NT2/D1 (cell line): ENCODE data around the gene ACTA2.

Experiments
- SUZ12 ChIP-seq: IDR thresholded peaks from 2 replicates; pipeline ENCODE4 v1.6.1; 2011; ENCODE audit not compliant: insufficient read length, insufficient read depth; ENCODE audit errors: extremely low read depth
- YY1 ChIP-seq: IDR thresholded peaks from 2 replicates; pipeline ENCODE4 v1.6.1; 2011; ENCODE audit not compliant: insufficient read length, insufficient read depth
- ZNF274 ChIP-seq: IDR thresholded peaks from 2 replicates; pipeline ENCODE4 v1.6.1; 2011; ENCODE audit warnings: mild to moderate bottlenecking, low read depth, low read length

GRCh38 chr10:88898727-88899126 lies 53.8 kb downstream of the ACTA2 start:
- TF ChIP-seq SUZ12 (no peak), YY1 (no peak), ZNF274 (no peak)
